GM10266 (cell line): ENCODE data around the gene THRAP3.

ENCODE experiments used
- DNase-seq: peaks from one replicate; pipeline ENCODE4 v3.0.0; 2012; ENCODE audit errors: extremely low spot score
- TF ChIP-seq, protein P1 (sequence below): IDR thresholded peaks from 2 replicates; pipeline ENCODE4 v1.5.1; 2012; ENCODE audit warnings: mild to moderate bottlenecking, low read depth; ENCODE audit not compliant: control insufficient read depth, insufficient read depth; ENCODE audit errors: missing control alignments

The THRAP3 gene

DNA sequence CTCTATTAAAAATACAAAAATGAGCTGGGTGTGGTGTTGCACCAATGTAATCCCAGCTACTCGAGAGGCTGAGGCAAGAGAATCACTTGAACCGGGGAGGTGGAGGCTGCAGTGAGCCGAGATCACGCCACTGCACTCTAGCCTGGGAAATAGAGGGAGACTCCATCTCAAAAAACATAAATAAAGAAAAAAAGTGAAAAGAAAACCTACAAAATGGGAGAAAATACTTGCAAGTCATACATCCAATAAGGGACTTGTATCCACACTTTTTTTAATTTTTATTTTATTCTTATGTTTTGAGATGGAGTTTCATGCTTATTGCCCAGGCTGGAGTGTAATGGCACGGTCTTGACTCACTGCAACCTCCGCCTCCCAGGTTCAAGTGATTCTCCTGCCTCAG, 52.4 kb downstream of the THRAP3 start:
- TF ChIP-seq, protein P1, sequence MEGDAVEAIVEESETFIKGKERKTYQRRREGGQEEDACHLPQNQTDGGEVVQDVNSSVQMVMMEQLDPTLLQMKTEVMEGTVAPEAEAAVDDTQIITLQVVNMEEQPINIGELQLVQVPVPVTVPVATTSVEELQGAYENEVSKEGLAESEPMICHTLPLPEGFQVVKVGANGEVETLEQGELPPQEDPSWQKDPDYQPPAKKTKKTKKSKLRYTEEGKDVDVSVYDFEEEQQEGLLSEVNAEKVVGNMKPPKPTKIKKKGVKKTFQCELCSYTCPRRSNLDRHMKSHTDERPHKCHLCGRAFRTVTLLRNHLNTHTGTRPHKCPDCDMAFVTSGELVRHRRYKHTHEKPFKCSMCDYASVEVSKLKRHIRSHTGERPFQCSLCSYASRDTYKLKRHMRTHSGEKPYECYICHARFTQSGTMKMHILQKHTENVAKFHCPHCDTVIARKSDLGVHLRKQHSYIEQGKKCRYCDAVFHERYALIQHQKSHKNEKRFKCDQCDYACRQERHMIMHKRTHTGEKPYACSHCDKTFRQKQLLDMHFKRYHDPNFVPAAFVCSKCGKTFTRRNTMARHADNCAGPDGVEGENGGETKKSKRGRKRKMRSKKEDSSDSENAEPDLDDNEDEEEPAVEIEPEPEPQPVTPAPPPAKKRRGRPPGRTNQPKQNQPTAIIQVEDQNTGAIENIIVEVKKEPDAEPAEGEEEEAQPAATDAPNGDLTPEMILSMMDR = no peak
- no peak for DNase-seq

DNA sequence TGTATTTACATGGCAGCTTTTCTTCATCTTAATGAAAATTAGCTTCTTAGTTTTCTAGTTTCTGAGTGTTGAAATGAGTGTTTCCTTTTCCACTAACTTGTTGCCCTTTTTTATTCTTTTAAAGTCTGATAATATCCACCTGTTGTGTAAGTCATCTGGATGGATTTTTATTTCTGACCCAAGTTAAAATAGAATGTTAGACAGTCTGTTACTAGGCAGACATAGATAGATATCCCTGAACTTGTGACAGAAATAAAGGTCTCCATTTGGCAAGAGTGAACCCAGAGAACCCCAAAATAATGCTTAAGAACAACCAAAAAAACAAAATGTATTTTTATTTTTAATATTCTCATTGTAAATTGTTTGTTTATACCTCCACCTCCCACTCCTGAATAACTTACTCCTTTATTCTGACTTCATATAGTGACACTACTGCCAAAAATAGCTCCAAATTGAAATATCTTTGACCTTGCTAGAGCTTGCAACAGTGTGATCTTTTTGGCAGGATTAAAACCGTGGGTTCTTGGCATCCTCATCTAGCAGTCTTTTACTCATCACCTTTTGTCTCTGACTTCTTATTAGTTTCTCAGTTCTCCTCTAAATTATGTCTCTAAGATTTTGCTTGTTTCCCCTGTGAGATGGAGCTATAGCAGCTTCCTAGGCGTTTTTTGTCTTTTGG, 55.0 kb downstream of the THRAP3 start:
- DNase-seq = no peak
- TF ChIP-seq, protein P1 = no peak

DNA sequence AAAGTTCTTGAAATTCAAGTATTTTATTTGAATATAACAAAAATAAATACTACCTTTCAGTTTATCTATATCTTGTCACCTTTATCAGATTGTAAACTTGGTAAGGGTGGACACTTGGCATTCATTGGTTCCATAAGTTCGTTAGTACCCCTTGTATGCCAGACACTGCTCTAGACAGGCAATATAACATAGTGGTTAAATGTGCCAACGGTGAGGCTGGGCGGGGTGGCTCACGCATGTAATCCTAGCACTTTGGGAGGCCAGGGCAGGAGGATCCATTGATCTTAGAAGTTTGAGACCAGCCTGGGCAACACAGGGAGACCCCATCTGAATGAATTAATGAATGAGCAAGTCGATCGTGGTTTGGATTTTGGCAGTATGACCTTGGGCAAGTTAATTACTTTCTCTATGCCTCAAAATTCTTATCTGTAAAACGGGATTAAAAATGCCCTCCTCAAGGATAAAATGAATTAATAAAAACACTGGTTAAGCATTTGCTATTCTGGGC, 55.6 kb downstream of the THRAP3 start:
- TF ChIP-seq, protein P1 = no peak
- DNase-seq = no peak

DNA sequence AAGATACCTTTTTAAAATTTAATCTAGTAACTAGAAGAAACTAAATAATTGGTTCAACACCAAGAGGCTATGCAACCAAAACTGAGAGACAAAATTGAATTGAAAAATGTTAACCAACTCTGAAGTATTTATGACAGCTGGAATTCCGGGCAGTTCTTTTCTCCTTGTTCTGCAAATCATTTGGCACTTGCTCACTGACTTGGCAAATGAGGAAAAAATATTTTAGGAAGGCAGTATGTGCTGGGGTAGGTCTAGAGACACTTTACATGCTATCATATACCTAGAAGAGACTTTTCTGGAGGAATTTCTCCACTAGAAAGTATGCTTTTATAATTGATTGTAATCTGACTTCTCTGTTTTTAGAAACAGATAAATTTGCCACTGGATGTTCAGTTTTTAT, 59.8 kb downstream of the THRAP3 start:
- TF ChIP-seq, protein P1 = no peak

DNA sequence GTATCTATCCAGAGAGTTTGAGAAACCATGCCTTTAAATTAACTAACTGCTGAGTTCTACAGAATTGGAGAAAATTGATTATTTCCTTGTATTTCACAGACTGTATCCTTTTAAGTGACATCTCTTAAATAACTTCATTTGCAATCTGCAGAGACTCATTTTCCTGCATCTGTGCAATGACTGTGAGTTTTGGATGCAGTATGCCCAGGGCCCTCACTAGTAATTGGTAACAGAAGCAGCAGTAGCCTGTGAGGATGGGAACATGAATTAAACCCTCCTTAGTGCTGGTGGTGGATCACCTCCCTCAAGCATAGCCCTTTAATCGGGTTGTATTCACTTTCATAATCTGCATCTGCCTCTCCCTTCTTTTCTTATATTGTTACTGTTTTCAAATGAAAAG, 60.3 kb downstream of the THRAP3 start:
- no peak for DNase-seq
- TF ChIP-seq, protein P1 = no peak

More for the DNA sequence above, 59.8 kb downstream of the THRAP3 start:
- DNase-seq = no peak

DNA sequence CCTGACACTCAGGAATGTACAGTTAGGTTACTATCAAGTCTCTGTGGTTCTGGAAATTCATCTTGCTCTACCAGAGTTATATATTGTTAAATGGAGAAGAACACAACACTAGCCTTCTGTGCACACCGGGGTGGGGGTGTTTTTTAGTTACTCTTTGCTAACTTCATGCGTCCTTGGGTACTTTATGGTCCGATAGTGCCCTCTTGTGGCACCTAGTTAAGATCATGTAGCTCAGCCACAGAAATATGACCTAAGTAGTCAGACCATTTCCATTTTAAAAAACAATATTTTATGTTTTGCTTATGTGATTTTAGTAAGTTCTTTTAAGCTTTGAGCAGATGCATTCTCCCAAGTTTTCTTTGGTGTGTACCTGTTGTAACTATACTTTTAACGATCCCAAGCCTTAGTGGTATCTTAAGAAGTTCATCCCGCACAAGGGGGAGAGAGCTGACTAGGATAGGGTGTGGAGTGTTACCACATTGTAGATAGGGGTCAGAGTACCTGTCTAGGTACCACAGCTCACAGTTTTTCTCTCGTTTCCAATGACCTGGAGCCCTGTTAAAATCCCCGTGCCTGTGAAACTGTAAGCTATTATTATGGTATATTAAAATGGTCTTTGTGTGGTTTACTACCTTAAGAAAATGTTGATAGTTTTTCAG, 61.3 kb downstream of the THRAP3 start:
- DNase-seq = peak; percentile 65
- TF ChIP-seq, protein P1 = peak; percentile 56

DNA sequence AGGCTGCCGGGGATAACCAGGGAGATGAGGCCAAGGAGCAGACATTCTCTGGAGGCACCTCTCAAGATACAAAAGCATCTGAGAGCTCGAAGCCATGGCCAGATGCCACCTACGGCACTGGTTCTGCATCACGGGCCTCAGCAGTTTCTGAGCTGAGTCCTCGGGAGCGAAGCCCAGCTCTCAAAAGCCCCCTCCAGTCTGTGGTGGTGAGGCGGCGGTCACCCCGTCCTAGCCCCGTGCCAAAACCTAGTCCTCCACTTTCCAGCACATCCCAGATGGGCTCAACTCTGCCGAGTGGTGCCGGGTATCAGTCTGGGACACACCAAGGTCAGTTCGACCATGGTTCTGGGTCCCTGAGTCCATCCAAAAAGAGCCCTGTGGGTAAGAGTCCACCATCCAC, 62.6 kb downstream of the THRAP3 start:
- TF ChIP-seq, protein P1 = no peak
- DNase-seq = no peak
